Measurements from ENCODE around the gene EXOC7. TPM values are rescaled to one million over a fixed set of nuclear protein-coding genes. Genes with fewer than 3 reads are reported as not detected.
"Not testable (repeated sequence)": the region's sequence is repeated elsewhere in the genome, so short reads cannot be mapped to it uniquely, and the experiment has no call there.

Gene EXOC7
- total RNA-seq, 1 donor from 2014 or later: 183 TPM

- TF ChIP-seq CTCF (IDR thresholded peaks at IDR 0.05; ENCODE audit: unreplicated experiment): no peak
- no peak for DNase-seq (ENCODE audit: low spot score)
- Mint-ChIP-seq H3K27me3 (ENCODE audit: unreplicated experiment) (peaks cover 47% of the 10 kb centered on the region), H3K27ac (ENCODE audit: unreplicated experiment) (no peak overlapping the region), H3K9me3 (ENCODE audit: unreplicated experiment) (no peaks in the 10 kb centered on the region), H3K36me3 (ENCODE audit: low read depth, unreplicated experiment) (peaks cover 10% of the 10 kb centered on the region), H3K4me1 (ENCODE audit: unreplicated experiment) (peaks cover 17% of the 10 kb centered on the region), H3K4me3 (ENCODE audit: unreplicated experiment) (no peak overlapping the region)
Measured at GRCh38 chr17:76079535-76079955, 24.0 kb downstream of the EXOC7 start.

- Mint-ChIP-seq H3K27ac (ENCODE audit: unreplicated experiment) (no peak within 1 kb of the TSS), H3K27me3 (ENCODE audit: unreplicated experiment) (peaks cover 47% of the 10 kb centered on the region), H3K9me3 (ENCODE audit: unreplicated experiment) (no peaks in the 10 kb centered on the region), H3K4me1 (ENCODE audit: unreplicated experiment) (peaks cover 17% of the 10 kb centered on the region), H3K4me3 (ENCODE audit: unreplicated experiment) (no peak within 1 kb of the TSS), H3K36me3 (ENCODE audit: low read depth, unreplicated experiment) (peaks cover 5% of the 10 kb centered on the region)
- no peak for TF ChIP-seq CTCF (IDR thresholded peaks at IDR 0.05; ENCODE audit: unreplicated experiment)
- DNase-seq (ENCODE audit: low spot score): no peak
Measured at GRCh38 chr17:76078860-76079534, 24.6 kb downstream of the EXOC7 start, which contains the start of gene ZACN. Gene ZACN (plus strand): TSS chr17:76079182. CDS start chr17:76079265, 83 bp downstream.

GRCh38 chr17:76078370-76078769, 25.2 kb downstream of the EXOC7 start:
- H3K4me3 Mint-ChIP-seq (ENCODE audit: unreplicated experiment); DNase-seq (ENCODE audit: low spot score); H3K27ac Mint-ChIP-seq (ENCODE audit: unreplicated experiment); H3K36me3 Mint-ChIP-seq (ENCODE audit: low read depth, unreplicated experiment); H3K9me3 Mint-ChIP-seq (ENCODE audit: unreplicated experiment): not testable (repeated sequence)
- peaks cover 17% of the 10 kb centered on the region for H3K4me1 Mint-ChIP-seq (ENCODE audit: unreplicated experiment)
- peaks cover 48% of the 10 kb centered on the region for H3K27me3 Mint-ChIP-seq (ENCODE audit: unreplicated experiment)

- peaks cover 48% of the 10 kb centered on the region for H3K27me3 Mint-ChIP-seq (ENCODE audit: unreplicated experiment)
- no peak overlapping the region for H3K4me3 Mint-ChIP-seq (ENCODE audit: unreplicated experiment)
- TF ChIP-seq CTCF (IDR thresholded peaks at IDR 0.05; ENCODE audit: unreplicated experiment): no peak
- H3K4me1 Mint-ChIP-seq (ENCODE audit: unreplicated experiment): peaks cover 17% of the 10 kb centered on the region
- H3K36me3 Mint-ChIP-seq (ENCODE audit: low read depth, unreplicated experiment): peaks cover 3% of the 10 kb centered on the region
- DNase-seq (ENCODE audit: low spot score): no peak
- H3K27ac Mint-ChIP-seq (ENCODE audit: unreplicated experiment): peak overlapping the region; percentile 18
- H3K9me3 Mint-ChIP-seq (ENCODE audit: unreplicated experiment): no peaks in the 10 kb centered on the region
Measured at GRCh38 chr17:76077584-76078110, 25.9 kb downstream of the EXOC7 start.

- TF ChIP-seq CTCF (IDR thresholded peaks at IDR 0.05; ENCODE audit: unreplicated experiment): no peak
- Mint-ChIP-seq H3K4me3 (ENCODE audit: unreplicated experiment) (peak overlapping the region; percentile 62), H3K4me1 (ENCODE audit: unreplicated experiment) (peaks cover 17% of the 10 kb centered on the region), H3K36me3 (ENCODE audit: low read depth, unreplicated experiment) (peaks cover 3% of the 10 kb centered on the region), H3K27me3 (ENCODE audit: unreplicated experiment) (peaks cover 44% of the 10 kb centered on the region), H3K27ac (ENCODE audit: unreplicated experiment) (peak overlapping the region; percentile 18), H3K9me3 (ENCODE audit: unreplicated experiment) (no peaks in the 10 kb centered on the region)
- DNase-seq (ENCODE audit: low spot score): no peak
Measured at GRCh38 chr17:76076765-76077583, 26.6 kb downstream of the EXOC7 start.
